SK-N-SH treated with all-trans-retinoic acid at 6 μM for 48 hours (cell line): Measurements from ENCODE around the gene TUBA3E.

Source experiments
- GLIS3 ChIP-seq: fragments of 250-450 bp; sonication (Bioruptor Pico); IDR thresholded peaks from 2 replicates; pipeline ENCODE4 v1.5.0; 2020; ENCODE audit warnings: mild to moderate bottlenecking, moderate library complexity
- PATZ1 ChIP-seq: fragments of 250-450 bp; sonication (Bioruptor Pico); IDR thresholded peaks from 2 replicates; pipeline ENCODE4 v1.8.0; 2020; ENCODE audit warnings: mild to moderate bottlenecking, moderate library complexity, borderline replicate concordance
- TSHZ2 ChIP-seq: fragments of 250-450 bp; sonication (Bioruptor Pico); IDR thresholded peaks from 2 replicates; pipeline ENCODE4 v1.5.0; 2020; ENCODE audit warnings: mild to moderate bottlenecking, moderate library complexity
- ZFP30 ChIP-seq: fragments of 450-650 bp; formaldehyde crosslinking; IDR thresholded peaks from 2 replicates; pipeline ENCODE4 v1.5.0; 2022; ENCODE audit warnings: mild to moderate bottlenecking, moderate library complexity

- TF ChIP-seq ZFP30 (CRISPR knock-in tag): no peak
- TF ChIP-seq PATZ1 (CRISPR knock-in tag): no peak
- TF ChIP-seq GLIS3: no peak
- TF ChIP-seq TSHZ2 (CRISPR knock-in tag): no peak
Measured at GRCh38 chr2:130154773-130155765, 43.2 kb downstream of the TUBA3E start.
